ENCODE results near the gene PCF11. TPM values are rescaled to one million over a fixed set of nuclear protein-coding genes. Genes with fewer than 3 reads are reported as not detected.
"Not testable (repeated sequence)": the region's sequence is repeated elsewhere in the genome, so short reads cannot be mapped to it uniquely, and the experiment has no call there.

PCF11 gene
- total RNA-seq, 1 donor from 2014 or later, result 28.7 TPM

DNA sequence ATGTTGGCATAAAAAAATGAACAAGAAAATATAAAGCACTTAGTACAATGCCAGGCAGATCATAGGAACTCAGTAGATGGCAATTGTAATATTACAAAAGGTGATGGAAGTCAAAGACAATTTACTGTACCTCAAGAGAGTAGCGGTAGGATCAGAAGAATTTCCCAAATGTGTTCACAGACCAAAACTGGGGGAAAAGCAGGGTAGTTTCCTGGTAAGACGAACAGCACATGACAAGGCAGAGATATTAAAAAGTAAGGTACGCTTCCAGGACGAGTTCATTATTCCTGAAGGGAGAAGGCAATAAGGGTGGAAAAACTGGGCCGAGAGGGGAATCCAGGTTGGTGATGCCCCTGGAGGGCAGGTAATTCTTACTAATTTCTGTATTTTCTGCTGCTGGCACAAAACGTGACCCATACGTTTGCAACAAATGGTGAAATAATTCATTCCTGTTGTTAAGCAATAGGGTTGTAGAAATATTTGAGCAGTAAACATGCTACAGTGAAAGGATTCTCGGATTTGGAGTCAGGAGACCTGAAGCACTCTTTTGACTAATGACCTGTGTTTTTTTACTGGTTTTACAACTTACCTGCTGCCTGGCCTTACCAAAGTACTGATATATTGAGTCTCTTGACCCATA is 35.8 kb downstream of the PCF11 start:
- no peak for ATAC-seq

- ATAC-seq, result peak; percentile 96
Observed at GRCh38 chr11:83193315-83194280, 36.7 kb downstream of the PCF11 start, which contains the start of gene ANKRD42. Gene ANKRD42, plus strand, starts transcription at chr11:83193712. Its CDS starts 959 bp downstream, at chr11:83194671.

DNA sequence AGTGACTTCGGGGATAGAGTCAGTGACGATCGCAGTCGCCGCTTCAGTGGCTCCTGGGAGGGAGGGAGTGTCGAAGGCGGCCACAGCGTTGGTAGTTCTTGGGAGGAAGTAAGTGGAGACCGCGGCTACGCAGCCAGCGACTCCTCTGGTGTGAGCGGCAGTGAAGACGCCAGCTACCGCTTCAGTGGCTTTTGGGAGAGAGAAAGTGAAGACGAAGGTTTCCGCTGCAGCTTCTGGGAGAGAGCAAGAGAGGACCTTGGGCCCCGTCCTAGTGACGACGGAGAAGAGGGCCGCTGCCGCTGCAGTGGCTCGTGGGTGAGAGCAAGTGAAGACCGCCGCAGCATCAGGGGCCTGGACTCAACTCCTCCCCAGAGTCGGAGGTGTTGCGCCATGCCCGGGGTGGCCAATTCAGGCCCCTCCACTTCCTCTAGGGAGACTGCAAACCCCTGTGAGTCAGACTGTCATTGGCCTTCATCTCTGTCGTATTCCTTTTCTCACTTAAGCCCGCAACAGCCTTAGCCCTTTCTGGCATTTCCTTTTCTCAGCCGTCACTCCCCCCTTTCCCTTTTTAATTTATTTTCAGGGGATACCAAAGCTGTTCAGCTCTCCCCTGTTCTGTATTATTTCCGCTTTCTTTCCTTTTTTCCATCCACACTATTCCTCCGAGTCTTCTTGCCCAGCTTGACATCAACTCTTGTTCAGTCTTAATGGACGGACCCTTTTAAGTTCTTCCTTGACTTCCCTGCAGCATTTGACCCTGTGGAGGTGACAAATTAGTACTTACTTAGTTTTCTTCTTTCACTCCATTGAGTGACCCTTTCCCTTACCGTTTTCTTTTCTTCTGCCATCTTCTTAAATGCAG is 37.6 kb downstream of the PCF11 start:
- ATAC-seq, result peak; percentile 68

DNA sequence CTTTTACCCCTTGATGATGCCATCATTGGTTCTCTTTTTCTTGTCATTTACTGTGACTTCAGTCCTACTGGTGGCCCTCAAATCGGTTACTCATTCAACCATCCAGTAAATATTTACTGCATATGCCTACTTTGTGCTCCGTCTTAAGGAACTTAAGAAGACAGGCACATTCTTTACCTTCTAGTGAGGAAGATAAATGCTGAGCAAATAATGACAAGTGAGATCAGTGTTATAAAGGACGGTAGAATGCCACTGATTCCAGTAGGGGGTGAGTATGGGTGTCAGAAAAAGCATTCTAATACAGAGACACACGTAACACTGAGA is 38.2 kb downstream of the PCF11 start:
- no peak for ATAC-seq

DNA sequence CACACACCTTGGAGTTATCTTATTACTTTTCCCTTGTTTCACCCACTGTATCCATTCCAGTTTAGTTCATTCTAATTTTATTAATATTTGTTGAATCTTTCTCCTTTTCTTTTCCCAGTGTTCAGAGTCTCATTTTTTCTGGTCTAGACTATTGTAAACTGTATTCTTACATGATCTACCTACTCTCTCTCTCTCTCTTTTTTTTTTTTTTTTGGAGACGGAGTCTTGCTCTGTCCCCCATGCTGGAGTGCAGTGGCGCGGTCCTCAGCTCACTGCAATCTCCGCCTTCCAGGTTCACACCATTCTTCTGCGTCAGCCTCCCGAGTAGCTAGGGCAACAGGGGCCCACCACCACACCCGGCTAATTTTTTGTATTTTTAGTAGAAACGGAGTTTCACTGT is 38.7 kb downstream of the PCF11 start:
- ATAC-seq, result no peak

- ATAC-seq, result no peak
Observed at GRCh38 chr11:83200035-83200434, 43.1 kb downstream of the PCF11 start.

GRCh38 chr11:83205608-83206185 is 48.8 kb downstream of the PCF11 start:
- ATAC-seq, result no peak

DNA sequence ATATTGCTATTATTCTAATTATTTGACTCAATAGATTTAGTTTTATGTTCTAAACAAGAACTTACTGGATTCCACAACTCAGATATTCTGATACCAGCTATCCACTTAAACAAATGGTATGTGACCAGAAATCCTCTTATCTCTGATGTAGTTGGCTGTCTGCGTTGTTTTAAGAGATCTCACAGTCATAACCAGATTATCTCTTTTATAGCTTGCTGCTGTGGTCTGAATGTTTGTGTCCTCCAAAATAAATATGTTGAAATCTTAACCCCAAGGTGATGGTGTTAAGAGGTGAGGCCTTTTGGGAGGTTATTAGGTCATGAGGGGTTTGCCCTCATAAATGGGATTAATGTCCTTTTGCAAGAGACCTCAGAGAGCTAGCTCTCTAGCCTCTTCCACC is 49.3 kb downstream of the PCF11 start:
- no peak for ATAC-seq

DNA sequence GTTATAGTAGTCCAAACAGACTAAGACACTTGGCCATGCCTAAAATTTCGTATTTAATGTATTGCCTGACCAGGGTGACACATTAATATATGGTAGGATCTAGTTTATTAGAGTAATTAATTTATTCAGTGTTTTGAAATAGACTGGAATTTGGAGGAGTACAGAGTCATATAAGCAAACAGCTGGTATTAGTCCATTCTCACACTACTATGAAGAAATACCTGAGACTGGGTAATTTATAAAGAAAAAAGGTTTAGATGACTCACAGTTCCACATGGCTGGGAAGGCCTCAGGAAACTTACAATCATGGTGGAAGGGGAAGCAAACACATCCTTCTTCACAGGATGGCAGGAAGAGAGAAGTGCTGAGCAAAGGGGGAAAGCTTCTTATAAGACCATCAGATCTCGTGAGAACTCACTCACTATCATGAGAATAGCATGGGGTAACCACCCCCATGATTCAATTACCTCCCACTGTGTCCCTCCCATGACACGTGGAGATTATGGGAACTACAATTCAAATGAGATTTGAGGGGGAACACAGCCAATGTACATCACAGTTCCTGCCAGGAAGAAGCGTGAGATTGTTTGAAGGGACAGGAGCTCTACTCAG is 49.9 kb downstream of the PCF11 start:
- ATAC-seq, result not testable (repeated sequence)

GRCh38 chr11:83219095-83219494 is 62.2 kb downstream of the PCF11 start:
- no peak for ATAC-seq

DNA sequence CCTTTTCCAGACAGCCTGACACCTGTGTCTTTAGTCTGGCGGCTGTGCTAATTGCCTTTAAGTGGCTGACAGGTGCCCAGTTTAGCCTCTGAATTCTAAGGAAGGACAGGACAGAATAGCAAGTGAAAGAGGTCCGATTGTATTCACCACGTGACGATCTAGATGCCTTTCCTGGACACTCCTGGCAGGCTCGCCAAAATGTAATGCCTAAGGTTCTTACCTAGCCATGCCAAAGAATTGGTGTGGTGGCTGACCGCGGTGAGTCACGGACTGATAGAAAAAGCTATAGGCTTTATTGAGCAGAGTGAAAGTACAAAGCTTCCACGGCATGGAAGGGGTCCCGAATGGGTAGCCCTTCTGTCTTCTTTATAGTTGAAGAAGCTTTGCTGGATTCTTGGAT is 63.3 kb downstream of the PCF11 start:
- no peak for ATAC-seq

GRCh38 chr11:83221694-83222093 is 64.8 kb downstream of the PCF11 start:
- no peak for ATAC-seq

DNA sequence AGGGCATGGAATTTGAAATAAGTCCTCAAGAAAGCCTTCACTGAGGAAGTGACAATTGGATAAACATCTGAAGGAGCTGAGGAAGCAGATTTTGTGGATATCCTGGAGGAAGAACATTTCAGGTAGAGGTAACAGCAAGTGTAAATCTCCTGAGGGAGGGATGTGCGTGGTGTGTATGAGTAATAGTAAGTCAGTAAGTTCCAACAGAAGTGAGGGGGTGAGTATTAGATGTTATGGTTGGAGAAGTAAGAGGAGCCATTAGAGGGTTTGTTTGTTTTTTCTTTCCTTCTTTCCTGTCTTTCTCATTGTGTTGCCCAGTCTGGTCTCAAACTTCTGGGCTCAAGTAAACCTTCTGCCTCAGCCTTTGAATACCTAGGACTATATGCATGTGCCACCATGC is 65.6 kb downstream of the PCF11 start:
- no peak for ATAC-seq

DNA sequence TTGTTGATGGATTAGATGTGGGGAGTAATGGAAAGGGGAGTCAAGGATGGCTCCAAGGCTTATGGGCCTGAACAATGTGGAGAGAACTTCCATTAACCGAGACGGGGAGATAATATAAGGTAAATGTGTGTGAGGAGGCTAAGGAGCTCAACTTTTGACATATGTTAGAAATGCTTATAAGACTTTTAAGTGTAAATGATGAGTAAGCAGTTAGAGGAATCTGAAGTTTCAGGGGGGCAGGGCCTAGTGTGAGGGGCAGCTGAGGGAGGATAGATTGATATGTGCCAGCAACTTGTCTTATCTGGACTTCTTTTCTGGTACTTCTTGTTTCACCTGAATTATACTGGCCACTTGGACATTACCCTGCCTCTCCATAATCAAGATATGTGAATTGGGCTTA is 66.5 kb downstream of the PCF11 start:
- no peak for ATAC-seq

DNA sequence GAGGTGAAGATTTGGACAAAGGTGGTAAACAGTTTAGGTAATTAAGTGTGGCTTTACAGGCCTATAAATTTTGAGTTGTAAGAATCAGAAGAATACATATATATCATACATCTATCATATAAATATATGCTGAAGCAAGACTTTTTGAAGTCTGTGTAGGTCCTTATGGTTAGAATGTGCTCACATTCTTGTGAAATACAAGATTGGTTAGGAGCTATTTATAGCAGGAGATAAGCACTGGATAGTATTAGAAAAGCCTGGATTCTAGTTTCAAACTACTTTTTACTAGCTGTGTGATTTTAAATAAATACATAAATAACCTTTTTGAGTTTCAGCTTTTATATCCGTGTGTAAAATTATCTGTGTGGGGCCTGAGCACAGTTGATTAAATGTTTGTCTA is 78.9 kb downstream of the PCF11 start:
- no peak for ATAC-seq

Other genes with a start within 250 kb of the PCF11 start
- 6.5 TPM for gene RAB30, start 85.2 kb upstream of the PCF11 start, total RNA-seq
- 5.1 TPM for gene ANKRD42, start 36.6 kb downstream of the PCF11 start, total RNA-seq
- 20.5 TPM for gene CCDC90B, start 129.2 kb downstream of the PCF11 start, total RNA-seq